ENCODE results near the gene COL9A2. TPM values are rescaled to one million over a fixed set of nuclear protein-coding genes. Genes with fewer than 3 reads are reported as not detected.

COL9A2 gene
- total RNA-seq, 2 experiments from 2014 or later = 10.6 to 21.4 TPM

- Histone ChIP-seq H2AFZ (ENCODE audit: low read length) (no peak overlapping the region), H3K79me2 (ENCODE audit: insufficient read depth, low read depth, low read length) (no peaks in the 10 kb centered on the region), H3K36me3 (ENCODE audit: insufficient read depth, low read length) (no peaks in the 10 kb centered on the region), H4K20me1 (ENCODE audit: insufficient read depth, low read length) (no peaks in the 10 kb centered on the region), H3K9me3 (ENCODE audit: low read length) (peaks cover 13% of the 10 kb centered on the region), H3K4me3 (ENCODE audit: low read depth, low read length, poor library complexity, severe bottlenecking) (no peak overlapping the region), H3K4me1 (ENCODE audit: insufficient read depth, low read length, poor library complexity, severe bottlenecking) (peaks cover 13% of the 10 kb centered on the region), H3K27ac (ENCODE audit: low read depth, low read length, poor library complexity, severe bottlenecking) (no peak overlapping the region), H3K4me2 (ENCODE audit: low read length) (no peak overlapping the region), H3K9me2 (ENCODE audit: insufficient read depth, low read length) (no peaks in the 10 kb centered on the region)
- intact Hi-C loops (cut with micrococcal nuclease; ENCODE audit: unreplicated experiment) = no loop called here
- ChIA-PET POLR2A (interaction anchor here (0.6 kb wide), 1 partner anchor 73 kb away, joined by 5 read pairs; no protein-coding TSS in a partner anchor), CTCF (ENCODE audit: unreplicated experiment) (no interaction called here)
- BruUV-seq (replicated peaks) = no TSS peak
- TF ChIP-seq EZH2phosphoT487 (IDR thresholded peaks at IDR 0.05; ENCODE audit: borderline replicate concordance, low read depth, low read length) = no peak
- no peak for TF ChIP-seq CTCF (conservative IDR thresholded peaks at IDR 0.05; ENCODE audit: low read length)
- no peak for DNase-seq (ENCODE audit: low spot score)
These were observed 44.1 kb upstream of the COL9A2 start for GRCh38 chr1:40361201-40361600.

GRCh38 chr1:40360631-40361030 is 43.5 kb upstream of the COL9A2 start:
- Histone ChIP-seq H3K4me2 (ENCODE audit: low read length) (no peak overlapping the region), H3K36me3 (ENCODE audit: insufficient read depth, low read length) (no peaks in the 10 kb centered on the region), H2AFZ (ENCODE audit: low read length) (no peak overlapping the region), H3K9me3 (ENCODE audit: low read length) (peaks cover 13% of the 10 kb centered on the region), H3K79me2 (ENCODE audit: insufficient read depth, low read depth, low read length) (no peaks in the 10 kb centered on the region), H4K20me1 (ENCODE audit: insufficient read depth, low read length) (no peaks in the 10 kb centered on the region), H3K4me1 (ENCODE audit: insufficient read depth, low read length, poor library complexity, severe bottlenecking) (peaks cover 13% of the 10 kb centered on the region), H3K27ac (ENCODE audit: low read depth, low read length, poor library complexity, severe bottlenecking) (no peak overlapping the region), H3K4me3 (ENCODE audit: low read depth, low read length, poor library complexity, severe bottlenecking) (no peak overlapping the region), H3K9me2 (ENCODE audit: insufficient read depth, low read length) (no peaks in the 10 kb centered on the region)
- ChIA-PET POLR2A (no interaction called here), CTCF (ENCODE audit: unreplicated experiment) (no interaction called here)
- BruUV-seq (replicated peaks) = no TSS peak
- DNase-seq (ENCODE audit: low spot score) = no peak
- no peak for TF ChIP-seq CTCF (conservative IDR thresholded peaks at IDR 0.05; ENCODE audit: low read length)
- TF ChIP-seq EZH2phosphoT487 (IDR thresholded peaks at IDR 0.05; ENCODE audit: borderline replicate concordance, low read depth, low read length) = no peak
- intact Hi-C loops (cut with micrococcal nuclease; ENCODE audit: unreplicated experiment) = no loop called here

GRCh38 chr1:40357625-40358024 is 40.5 kb upstream of the COL9A2 start:
- ChIA-PET POLR2A (interaction anchor here (0.7 to 1.5 kb wide), 3 partner anchors 16 to 28 kb away, joined by 3 to 5 read pairs (median 3); partner anchors contain the start of gene SMAP2), CTCF (ENCODE audit: unreplicated experiment) (no interaction called here)
- Histone ChIP-seq H3K79me2 (ENCODE audit: insufficient read depth, low read depth, low read length) (no peaks in the 10 kb centered on the region), H3K4me3 (ENCODE audit: low read depth, low read length, poor library complexity, severe bottlenecking) (no peak overlapping the region), H3K4me2 (ENCODE audit: low read length) (no peak overlapping the region), H3K9me2 (ENCODE audit: insufficient read depth, low read length) (no peaks in the 10 kb centered on the region), H3K36me3 (ENCODE audit: insufficient read depth, low read length) (no peaks in the 10 kb centered on the region), H4K20me1 (ENCODE audit: insufficient read depth, low read length) (no peaks in the 10 kb centered on the region), H3K9me3 (ENCODE audit: low read length) (peaks cover 13% of the 10 kb centered on the region), H3K4me1 (ENCODE audit: insufficient read depth, low read length, poor library complexity, severe bottlenecking) (peaks cover 22% of the 10 kb centered on the region), H3K27ac (ENCODE audit: low read depth, low read length, poor library complexity, severe bottlenecking) (no peak overlapping the region), H2AFZ (ENCODE audit: low read length) (no peak overlapping the region)
- TF ChIP-seq EZH2phosphoT487 (IDR thresholded peaks at IDR 0.05; ENCODE audit: borderline replicate concordance, low read depth, low read length) (no peak), CTCF (conservative IDR thresholded peaks at IDR 0.05; ENCODE audit: low read length) (no peak)
- DNase-seq (ENCODE audit: low spot score) = no peak
- intact Hi-C loops (cut with micrococcal nuclease; ENCODE audit: unreplicated experiment) = no loop called here
- no TSS peak for BruUV-seq (replicated peaks)
